ENCODE results near the gene SFXN1.

SFXN1 gene

GRCh38 chr5:175573493-175574269 lies 95.3 kb downstream of the SFXN1 start:
- H3K9me3 Mint-ChIP-seq, result no peaks in the 10 kb centered on the region
- H3K36me3 Mint-ChIP-seq (ENCODE audit: low read depth), result no peaks in the 10 kb centered on the region
- H3K27me3 Mint-ChIP-seq (ENCODE audit: low read depth), result peaks cover 15% of the 10 kb centered on the region
- H3K4me1 Mint-ChIP-seq (ENCODE audit: low read depth), result peaks cover 6% of the 10 kb centered on the region
- H3K4me3 Mint-ChIP-seq, result no peak overlapping the region
- H3K27ac Mint-ChIP-seq, result no peak overlapping the region

- H3K27ac Mint-ChIP-seq, result no peak overlapping the region
- peaks cover 6% of the 10 kb centered on the region for H3K4me1 Mint-ChIP-seq (ENCODE audit: low read depth)
- H3K36me3 Mint-ChIP-seq (ENCODE audit: low read depth), result no peaks in the 10 kb centered on the region
- H3K27me3 Mint-ChIP-seq (ENCODE audit: low read depth), result peaks cover 18% of the 10 kb centered on the region
- no peak overlapping the region for H3K4me3 Mint-ChIP-seq
- H3K9me3 Mint-ChIP-seq, result no peaks in the 10 kb centered on the region
Measured at GRCh38 chr5:175575301-175575700, 96.9 kb downstream of the SFXN1 start.

GRCh38 chr5:175576096-175576495 lies 97.7 kb downstream of the SFXN1 start:
- Mint-ChIP-seq H3K27me3 (ENCODE audit: low read depth) (peaks cover 18% of the 10 kb centered on the region), H3K9me3 (no peaks in the 10 kb centered on the region), H3K36me3 (ENCODE audit: low read depth) (no peaks in the 10 kb centered on the region), H3K4me3 (no peak overlapping the region), H3K4me1 (ENCODE audit: low read depth) (peaks cover 6% of the 10 kb centered on the region), H3K27ac (no peak overlapping the region)

- H3K36me3 Mint-ChIP-seq (ENCODE audit: low read depth), result no peaks in the 10 kb centered on the region
- H3K9me3 Mint-ChIP-seq, result no peaks in the 10 kb centered on the region
- no peak overlapping the region for H3K4me3 Mint-ChIP-seq
- peaks cover 6% of the 10 kb centered on the region for H3K4me1 Mint-ChIP-seq (ENCODE audit: low read depth)
- no peak overlapping the region for H3K27ac Mint-ChIP-seq
- H3K27me3 Mint-ChIP-seq (ENCODE audit: low read depth), result peaks cover 18% of the 10 kb centered on the region
Measured at GRCh38 chr5:175576591-175576990, 98.2 kb downstream of the SFXN1 start.
